Stimulated activated CD4-positive, alpha-beta T cell treated with anti-CD3 and anti-CD28 coated beads, TNF-alpha, amount 100 ng/mL, for 4 hours (primary cell): ENCODE data around the gene CDR2L.

Source experiments
- DNase-seq, 3 experiments: peaks; one replicate each; pipeline ENCODE4 v3.0.0-alpha.2; 2020; ENCODE audit warnings: low read depth in 3 of 3

The CDR2L gene

GRCh38 chr17:74987418-74987908 is at the start of gene CDR2L:
Gene CDR2L (plus strand): TSS chr17:74987632. CDS start chr17:74988044, 412 bp downstream.
- peak; percentile 86 to 92 (median 88) for DNase-seq

DNA sequence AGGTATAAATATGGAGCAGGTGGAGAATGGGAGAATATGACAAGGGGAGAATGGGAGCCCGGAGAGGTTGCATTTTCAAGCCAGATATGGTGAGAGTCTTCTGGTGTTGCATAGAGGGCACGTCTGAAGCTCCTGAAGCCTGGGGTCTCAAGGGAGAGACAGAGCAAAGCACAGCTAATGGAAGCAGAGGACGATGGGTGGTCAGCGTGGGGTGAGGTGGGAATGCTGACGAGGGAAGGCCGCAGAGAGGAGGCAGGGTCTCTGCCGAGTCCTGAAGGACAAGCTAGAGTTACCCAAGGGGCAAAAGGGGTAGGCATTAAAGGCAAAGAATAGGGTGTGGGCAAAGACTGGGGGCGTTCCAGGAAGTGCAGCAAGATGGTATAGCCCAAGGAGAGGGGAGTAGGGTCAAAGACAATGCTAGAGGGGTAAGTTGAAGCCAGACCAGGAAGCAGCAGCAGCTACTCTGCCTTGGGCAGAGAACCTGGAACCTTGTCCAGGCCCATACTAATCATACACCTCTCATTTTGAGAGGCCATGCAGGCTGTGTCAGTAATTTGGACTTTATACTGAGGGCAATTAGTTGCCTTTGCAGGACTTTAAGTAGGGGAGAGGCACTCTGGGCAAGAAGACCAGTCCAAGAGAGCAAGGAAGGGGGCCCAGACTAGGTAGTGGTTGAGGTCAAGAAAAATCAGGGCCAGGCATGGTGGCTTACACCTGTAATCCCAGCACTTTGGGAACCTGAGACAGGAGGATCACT is 49.1 kb upstream of the CDR2L start:
- no peak for DNase-seq

GRCh38 chr17:74939534-74939933 is 47.9 kb upstream of the CDR2L start:
- no peak for DNase-seq

- DNase-seq: no peak
Measured at GRCh38 chr17:74941128-74941725, 46.2 kb upstream of the CDR2L start.

DNA sequence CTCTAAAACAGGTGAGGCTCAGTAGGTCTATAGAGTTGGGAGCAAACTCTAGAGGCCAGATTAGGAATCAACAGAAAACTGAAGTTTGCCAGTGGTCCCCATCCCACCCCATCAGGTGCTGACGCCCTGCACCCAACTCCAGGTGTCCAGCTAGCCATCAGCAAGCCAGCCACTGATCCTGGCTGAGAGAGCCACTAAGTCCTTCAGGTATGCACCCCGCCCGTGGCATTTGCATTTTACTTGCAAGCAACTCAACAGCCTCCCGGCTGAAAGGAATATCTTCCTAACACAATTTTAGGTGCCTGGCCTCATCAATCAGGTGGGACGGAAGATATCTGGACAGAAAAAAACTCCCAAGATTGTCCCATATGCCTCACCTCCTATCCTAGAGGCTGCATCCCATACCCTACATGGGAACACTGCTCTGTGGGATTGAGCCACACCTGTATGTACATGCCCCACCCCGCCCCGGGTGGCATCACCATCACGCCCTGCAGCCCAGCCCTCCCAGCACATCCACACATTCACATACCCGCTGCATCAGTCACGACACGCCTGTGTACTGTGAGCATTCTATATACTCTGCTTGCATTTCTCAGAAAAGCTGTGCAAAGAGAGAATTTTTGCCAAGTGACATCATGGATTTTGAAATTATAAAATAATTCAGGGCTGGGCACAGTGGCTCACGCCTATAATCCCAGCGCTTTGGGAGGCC is 43.5 kb upstream of the CDR2L start:
- no peak for DNase-seq

DNA sequence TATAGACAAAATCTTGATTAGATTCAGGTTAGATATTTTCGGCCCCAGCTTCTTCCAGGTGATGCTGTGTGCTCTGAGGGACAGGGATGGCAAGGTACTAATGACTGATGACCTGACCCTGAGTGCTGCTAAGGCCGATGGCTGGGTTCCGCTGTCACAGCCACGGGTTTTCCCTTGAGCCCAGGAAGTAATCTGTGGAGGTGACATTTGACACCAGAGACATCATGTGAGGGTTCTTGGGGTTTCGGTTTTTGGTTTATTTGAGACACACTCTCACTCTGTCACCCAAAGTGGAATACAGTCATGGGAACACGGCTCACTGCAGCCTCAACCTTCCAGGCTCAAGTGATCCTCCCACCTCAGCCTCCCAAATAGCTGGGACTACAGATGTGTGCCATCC is 41.9 kb upstream of the CDR2L start:
- no peak for DNase-seq

GRCh38 chr17:74946641-74947040 is 40.8 kb upstream of the CDR2L start:
- DNase-seq: no peak

GRCh38 chr17:74947041-74947754 is 40.2 kb upstream of the CDR2L start:
- DNase-seq: no peak

- DNase-seq: no peak
Measured at GRCh38 chr17:74949455-74950115, 37.8 kb upstream of the CDR2L start.

GRCh38 chr17:74950207-74950606 is 37.2 kb upstream of the CDR2L start:
- no peak for DNase-seq

- DNase-seq: no peak
Measured at GRCh38 chr17:74951065-74951464, 36.4 kb upstream of the CDR2L start.

GRCh38 chr17:74951680-74952421 is 35.6 kb upstream of the CDR2L start:
- no peak for DNase-seq

DNA sequence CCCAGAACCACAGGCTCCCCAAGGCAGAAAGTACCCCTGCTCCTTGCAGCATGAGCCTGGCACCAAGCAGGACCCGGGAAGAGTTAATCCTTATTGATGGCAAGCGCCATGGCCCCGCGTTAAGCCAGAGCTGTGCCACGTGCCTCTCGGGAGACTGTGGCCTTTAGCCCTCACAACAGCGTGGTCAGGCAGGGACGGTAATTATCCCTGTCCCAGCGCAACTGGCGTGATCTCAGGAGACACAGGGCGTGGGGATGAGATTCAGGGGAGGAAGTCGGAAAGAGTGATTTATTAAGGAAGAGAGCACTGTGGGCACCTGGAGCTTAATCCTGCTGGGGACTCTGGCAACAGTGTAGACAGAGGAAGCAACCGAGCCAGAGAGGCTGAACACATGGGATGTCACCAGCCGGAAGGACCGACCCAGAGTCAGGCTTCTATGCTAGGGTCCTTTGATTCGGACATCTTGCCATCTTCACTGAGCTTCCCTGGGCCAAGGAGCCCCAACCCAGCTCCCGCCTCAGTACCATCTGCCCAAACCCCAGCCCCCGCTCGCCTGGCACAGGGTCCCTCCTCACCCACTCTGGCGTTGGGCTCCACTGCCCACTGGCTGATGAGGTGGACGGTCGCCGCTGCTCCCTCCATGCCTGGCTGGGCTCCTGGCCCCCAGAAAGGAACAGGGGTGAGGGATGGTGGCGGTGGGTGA is 34.9 kb upstream of the CDR2L start:
- no peak for DNase-seq

- DNase-seq: no peak
Measured at GRCh38 chr17:74953134-74953687, 34.2 kb upstream of the CDR2L start.

DNA sequence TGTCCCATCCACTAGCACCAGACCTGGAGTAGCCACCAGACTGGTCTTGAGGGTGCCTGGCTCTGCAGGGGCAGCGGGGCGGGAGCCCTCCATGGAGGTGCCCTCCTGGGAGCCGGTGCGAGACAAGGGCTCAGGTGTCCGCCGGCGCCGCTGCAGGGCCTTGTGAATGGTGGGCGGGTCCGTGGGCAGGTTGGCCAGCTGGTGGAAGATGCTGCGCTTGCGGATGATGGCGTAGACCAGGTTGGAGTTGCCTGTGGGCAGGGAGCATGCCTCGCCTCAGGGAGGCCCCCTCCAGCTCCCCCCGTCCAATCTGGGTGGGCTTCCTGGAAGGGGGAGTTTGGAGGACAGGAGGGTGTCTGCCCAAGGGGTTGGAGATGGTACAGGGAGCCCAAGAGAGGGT is 33.3 kb upstream of the CDR2L start:
- DNase-seq: no peak

DNA sequence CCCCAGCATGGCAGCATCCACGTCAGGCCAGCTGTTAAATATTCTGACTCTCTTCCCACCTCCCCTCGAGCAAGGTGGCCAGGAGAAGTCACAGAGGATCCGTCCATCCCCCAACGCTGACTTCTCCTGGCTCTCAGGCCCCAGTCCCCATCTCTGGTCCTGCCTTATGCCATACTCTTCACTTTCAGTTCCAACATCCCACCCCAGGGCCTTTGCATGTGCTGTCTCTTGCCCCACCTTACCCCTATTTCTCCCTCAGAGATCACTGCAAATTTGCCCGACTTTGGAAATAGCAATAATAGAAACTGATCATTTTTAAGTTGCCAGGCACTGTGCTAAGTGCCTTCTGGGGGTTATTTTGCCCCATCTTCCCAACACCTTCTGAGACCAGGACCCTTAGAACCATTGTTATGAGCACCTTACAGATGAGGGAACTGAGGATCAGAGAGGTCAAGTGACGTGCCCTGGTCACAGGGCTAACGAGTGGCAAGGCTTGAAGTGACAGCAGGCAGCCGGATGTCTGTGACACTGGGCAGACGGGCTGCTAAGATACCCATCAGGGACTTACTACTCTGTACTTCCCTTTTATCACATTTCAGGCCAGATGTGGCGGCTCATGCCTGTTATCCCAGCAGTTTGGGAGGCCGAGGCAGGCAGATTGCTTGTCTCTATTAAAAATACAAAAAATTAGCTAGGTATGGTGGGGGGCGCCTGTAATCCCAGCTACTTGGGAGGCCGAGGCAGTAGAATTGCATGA is 32.6 kb upstream of the CDR2L start:
- DNase-seq: no peak

GRCh38 chr17:74956093-74956492 is 31.3 kb upstream of the CDR2L start:
- DNase-seq: no peak

- DNase-seq: peak; percentile 57 to 72 (median 63)
Measured at GRCh38 chr17:74957935-74958740, 29.3 kb upstream of the CDR2L start.
